ENCODE results near the gene LYSET. TPM values are rescaled to one million over a fixed set of nuclear protein-coding genes. Genes with fewer than 3 reads are reported as not detected.

Gene LYSET
- total RNA-seq, 6 experiments from 2014 or later, result 4.0 to 11.0 (median 7.7) TPM

- peak overlapping the region in 2 of 3 donors; percentile 95 to 97 for H3K27ac ChIP-seq
- H3K4me3 ChIP-seq, result no peak overlapping the region
- ATAC-seq (peak; percentile 41 to 61 (median 56)), DNase-seq (peak; percentile 81 to 86 (median 85))
- no peaks in the 10 kb centered on the region for H3K27me3 ChIP-seq
- peaks cover 0 to 60% (median 29%) of the 10 kb centered on the region in 4 donors for H3K4me1 ChIP-seq
- intact Hi-C loops (cut with DNase I), result no loop called here
- 22% methylated on average over 9 of the region's 17 CpGs for WGBS (ENCODE audit: insufficient coverage, low coverage, low lambda C conversion rate, missing lambda C conversion rate)
- no peaks in the 10 kb centered on the region for H3K36me3 ChIP-seq
- TF ChIP-seq POLR2A (IDR thresholded peaks at IDR 0.05) (no peak), CTCF (IDR thresholded peaks at IDR 0.05) (peak; percentile 15 to 47 (median 16))
- H3K9me3 ChIP-seq, result no peaks in the 10 kb centered on the region
Measured at GRCh38 chr14:93137864-93138263, 47.3 kb upstream of the LYSET start.

GRCh38 chr14:93142854-93143652 lies 42.1 kb upstream of the LYSET start:
- H3K36me3 ChIP-seq, result no peaks in the 10 kb centered on the region
- H3K4me3 ChIP-seq, result no peak overlapping the region
- TF ChIP-seq POLR2A (IDR thresholded peaks at IDR 0.05) (no peak), CTCF (IDR thresholded peaks at IDR 0.05) (no peak)
- H3K27ac ChIP-seq, result peak overlapping the region in 2 of 3 donors; percentile 56 to 73
- WGBS (ENCODE audit: insufficient coverage, low coverage, low lambda C conversion rate, missing lambda C conversion rate), result 41% methylated on average over 8 of the region's 13 CpGs
- peak; percentile 79 to 87 (median 82) for ATAC-seq
- DNase-seq, result peak; percentile 65 to 78 (median 70)
- peaks cover 0 to 20% (median 8%) of the 10 kb centered on the region in 4 donors for H3K4me1 ChIP-seq
- intact Hi-C loops (cut with DNase I), result loop anchor here in 1 of 2 donors (10.0 kb wide), 1 partner anchor 188 kb away; no protein-coding TSS in a partner anchor
- no peaks in the 10 kb centered on the region for H3K27me3 ChIP-seq
- no peaks in the 10 kb centered on the region for H3K9me3 ChIP-seq

- DNase-seq (no peak), ATAC-seq (no peak)
- 75% methylated on average over 6 of the region's 9 CpGs for WGBS (ENCODE audit: insufficient coverage, low coverage, low lambda C conversion rate, missing lambda C conversion rate)
- no peaks in the 10 kb centered on the region for H3K36me3 ChIP-seq
- H3K4me1 ChIP-seq, result peaks cover 0 to 27% (median 8%) of the 10 kb centered on the region in 4 donors
- intact Hi-C loops (cut with DNase I), result loop anchor here in 1 of 2 donors (10.0 kb wide), 1 partner anchor 191 kb away; no protein-coding TSS in a partner anchor
- H3K4me3 ChIP-seq, result no peak overlapping the region
- TF ChIP-seq POLR2A (IDR thresholded peaks at IDR 0.05) (no peak), CTCF (IDR thresholded peaks at IDR 0.05) (no peak)
- H3K27me3 ChIP-seq, result no peaks in the 10 kb centered on the region
- H3K27ac ChIP-seq, result no peak overlapping the region
- H3K9me3 ChIP-seq, result no peaks in the 10 kb centered on the region
Measured at GRCh38 chr14:93146119-93146518, 39.0 kb upstream of the LYSET start.

GRCh38 chr14:93148979-93149378 lies 36.1 kb upstream of the LYSET start:
- no peaks in the 10 kb centered on the region for H3K9me3 ChIP-seq
- intact Hi-C loops (cut with DNase I), result loop anchor here in 1 of 2 donors (10.0 kb wide), 1 partner anchor 194 kb away; no protein-coding TSS in a partner anchor
- DNase-seq, result peak in 1 of 3 donors; percentile 37
- 100% methylated on average over 1 of the region's 8 CpGs for WGBS (ENCODE audit: insufficient coverage, low coverage, low lambda C conversion rate, missing lambda C conversion rate)
- no peaks in the 10 kb centered on the region for H3K36me3 ChIP-seq
- no peak overlapping the region for H3K4me3 ChIP-seq
- H3K4me1 ChIP-seq, result peaks cover 0 to 13% (median 6%) of the 10 kb centered on the region in 4 donors
- no peak for ATAC-seq
- TF ChIP-seq CTCF (IDR thresholded peaks at IDR 0.05) (no peak), POLR2A (IDR thresholded peaks at IDR 0.05) (no peak)
- no peak overlapping the region for H3K27ac ChIP-seq
- H3K27me3 ChIP-seq, result no peaks in the 10 kb centered on the region

Measured in right lobe of liver (tissue), 6 donors.